GM21367 (cell line): ENCODE results near the gene KRT80.

Experiments used
- ATAC-seq: cut with Tn5 transposase; IDR thresholded peaks from one replicate; pipeline ENCODE4 v1.9.1; 2021; ENCODE audit not compliant: unreplicated experiment

KRT80 gene

GRCh38 chr12:52156757-52157565 lies 34.9 kb downstream of the KRT80 start:
- ATAC-seq: no peak

- ATAC-seq: no peak
Observed at GRCh38 chr12:52156311-52156710, 35.5 kb downstream of the KRT80 start.

GRCh38 chr12:52155048-52155868 lies 36.6 kb downstream of the KRT80 start:
- ATAC-seq: no peak

GRCh38 chr12:52152905-52153317 lies 38.9 kb downstream of the KRT80 start:
- no peak for ATAC-seq

GRCh38 chr12:52151837-52152783 lies 39.7 kb downstream of the KRT80 start:
- ATAC-seq: no peak

- ATAC-seq: no peak
Observed at GRCh38 chr12:52151153-52151836, 40.5 kb downstream of the KRT80 start.

- no peak for ATAC-seq
Observed at GRCh38 chr12:52149651-52150241, 42.1 kb downstream of the KRT80 start.

- no peak for ATAC-seq
Observed at GRCh38 chr12:52149182-52149641, 42.6 kb downstream of the KRT80 start.

GRCh38 chr12:52148464-52149181 lies 43.2 kb downstream of the KRT80 start:
- no peak for ATAC-seq

- no peak for ATAC-seq
Observed at GRCh38 chr12:52147964-52148463, 43.8 kb downstream of the KRT80 start.

GRCh38 chr12:52147367-52147963 lies 44.3 kb downstream of the KRT80 start:
- ATAC-seq: no peak

GRCh38 chr12:52146822-52147366 lies 44.9 kb downstream of the KRT80 start:
- no peak for ATAC-seq

GRCh38 chr12:52146089-52146821 lies 45.6 kb downstream of the KRT80 start:
- ATAC-seq: no peak

- ATAC-seq: no peak
Observed at GRCh38 chr12:52145228-52146088, 46.4 kb downstream of the KRT80 start.

GRCh38 chr12:52144512-52145227 lies 47.1 kb downstream of the KRT80 start:
- ATAC-seq: no peak

- no peak for ATAC-seq
Observed at GRCh38 chr12:52142431-52142830, 49.4 kb downstream of the KRT80 start.
